ENCODE results near the gene TRIM47. TPM values are rescaled to one million over a fixed set of nuclear protein-coding genes. Genes with fewer than 3 reads are reported as not detected.

The TRIM47 gene
- total RNA-seq, 1 experiment from 2014 or later: 6.9 TPM

- Mint-ChIP-seq H3K4me3 (no peak overlapping the region), H3K36me3 (ENCODE audit: insufficient read depth in 1 of 3, low read depth in 3 of 3) (no peaks in the 10 kb centered on the region), H3K9me3 (no peaks in the 10 kb centered on the region), H3K27me3 (ENCODE audit: low read depth) (no peaks in the 10 kb centered on the region), H3K4me1 (peaks cover 6 to 18% of the 10 kb centered on the region in 2 experiments), H3K27ac (peak overlapping the region in 1 of 3 experiments; percentile 36; a peak in 1 of 7 replicates)
- H3T11ph ChIP-seq (ENCODE audit: low read length): no peak overlapping the region
- no peak overlapping the region for H3K23ac ChIP-seq (ENCODE audit: insufficient read length, low read depth, low read length)
- H3K4ac ChIP-seq (ENCODE audit: low read depth, low read length): no peak overlapping the region
- H2BK5ac ChIP-seq (ENCODE audit: insufficient read length, low read length): no peak overlapping the region
- H4K91ac ChIP-seq (ENCODE audit: insufficient read length, low read depth, low read length): no peak overlapping the region
- no peak overlapping the region for H3K18ac ChIP-seq (ENCODE audit: insufficient read length, low read depth, low read length)
- no peak overlapping the region for H3K27ac ChIP-seq (ENCODE audit: insufficient read length, low read depth, low read length)
- no peak overlapping the region for H2BK20ac ChIP-seq (ENCODE audit: low read depth, low read length, poor library complexity, severe bottlenecking)
- no peak overlapping the region for H3K9ac ChIP-seq (ENCODE audit: extremely low read depth, insufficient read length, low read length)
- no peak overlapping the region for H2AFZ ChIP-seq (ENCODE audit: low read length)
- no peak overlapping the region for H4K5ac ChIP-seq (ENCODE audit: insufficient read length, low read depth, low read length)
- no peak overlapping the region for H2BK12ac ChIP-seq (ENCODE audit: insufficient read length, low read depth, low read length)
- H3K14ac ChIP-seq (ENCODE audit: insufficient read depth, low read length): no peak overlapping the region; the same call in 1 of the 2 replicates
- no peaks in the 10 kb centered on the region for H3K9me3 ChIP-seq (ENCODE audit: control insufficient read depth, low read depth, low read length)
- H3K79me1 ChIP-seq (ENCODE audit: insufficient read depth, low read depth, low read length, poor library complexity, severe bottlenecking): no peaks in the 10 kb centered on the region
- no peaks in the 10 kb centered on the region for H3K23me2 ChIP-seq (ENCODE audit: insufficient read length, low read depth, low read length, poor library complexity, severe bottlenecking)
- H3K79me2 ChIP-seq (ENCODE audit: insufficient read depth, low read length): no peaks in the 10 kb centered on the region
- no peak overlapping the region for H2AK5ac ChIP-seq (ENCODE audit: insufficient read length, low read length)
- no peak for TF ChIP-seq CTCF (conservative IDR thresholded peaks at IDR 0.05)
- H4K20me1 ChIP-seq (ENCODE audit: control insufficient read depth, insufficient read depth, insufficient read length): no peaks in the 10 kb centered on the region
- no peaks in the 10 kb centered on the region for H3K27me3 ChIP-seq (ENCODE audit: insufficient read depth, low read length)
- WGBS (ENCODE audit: extremely low coverage, insufficient read length, low lambda C conversion rate): no CpG with 5 or more reads among the region's 7 CpGs
- H2BK15ac ChIP-seq (ENCODE audit: low read depth, low read length): no peak overlapping the region
- H3K4me1 ChIP-seq (ENCODE audit: insufficient read depth, low read length): 0 out of 2 replicates have a peak, but pooled peaks cover 5% of the 10 kb centered on the region
- no peak overlapping the region for H4K8ac ChIP-seq (replicated peaks; ENCODE audit: insufficient read length, low read depth, low read length)
- no peak overlapping the region for H3K56ac ChIP-seq (ENCODE audit: insufficient read length, low read depth, low read length)
- no peak overlapping the region for H2BK120ac ChIP-seq (ENCODE audit: low read depth, low read length, poor library complexity, severe bottlenecking)
- no peak for DNase-seq
- H3K4me2 ChIP-seq (ENCODE audit: insufficient read depth, insufficient read length, low read length): no peak overlapping the region
Measured at GRCh38 chr17:75837899-75838298, 40.5 kb downstream of the TRIM47 start.

Data from H9 (cell line).